ENCODE results near the gene BCAS3. TPM values are rescaled to one million over a fixed set of nuclear protein-coding genes. Genes with fewer than 3 reads are reported as not detected.

BCAS3 gene
- total RNA-seq, 4 donors from 2014 or later = 21.7 to 42.2 (median 23.0) TPM

DNA sequence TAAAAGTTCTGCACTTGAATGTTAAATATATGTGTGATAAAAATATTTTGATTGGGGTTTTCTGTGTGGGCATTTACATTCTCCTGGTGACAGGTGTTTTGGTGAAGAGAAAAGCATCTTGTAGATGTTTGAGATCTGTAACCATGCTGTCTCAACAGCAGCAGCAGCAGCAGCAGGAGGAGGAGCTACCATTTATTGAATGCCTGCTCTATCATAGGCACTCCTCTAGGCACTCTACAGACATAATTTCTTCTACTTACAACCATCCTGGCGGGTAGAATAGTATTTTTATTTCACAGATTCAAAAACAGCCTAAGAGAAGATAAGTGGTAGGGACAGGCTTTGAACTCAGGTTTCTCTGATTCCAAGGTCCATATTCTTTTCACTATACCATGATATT lies 562.3 kb downstream of the BCAS3 start:
- TF ChIP-seq, protein P1, sequence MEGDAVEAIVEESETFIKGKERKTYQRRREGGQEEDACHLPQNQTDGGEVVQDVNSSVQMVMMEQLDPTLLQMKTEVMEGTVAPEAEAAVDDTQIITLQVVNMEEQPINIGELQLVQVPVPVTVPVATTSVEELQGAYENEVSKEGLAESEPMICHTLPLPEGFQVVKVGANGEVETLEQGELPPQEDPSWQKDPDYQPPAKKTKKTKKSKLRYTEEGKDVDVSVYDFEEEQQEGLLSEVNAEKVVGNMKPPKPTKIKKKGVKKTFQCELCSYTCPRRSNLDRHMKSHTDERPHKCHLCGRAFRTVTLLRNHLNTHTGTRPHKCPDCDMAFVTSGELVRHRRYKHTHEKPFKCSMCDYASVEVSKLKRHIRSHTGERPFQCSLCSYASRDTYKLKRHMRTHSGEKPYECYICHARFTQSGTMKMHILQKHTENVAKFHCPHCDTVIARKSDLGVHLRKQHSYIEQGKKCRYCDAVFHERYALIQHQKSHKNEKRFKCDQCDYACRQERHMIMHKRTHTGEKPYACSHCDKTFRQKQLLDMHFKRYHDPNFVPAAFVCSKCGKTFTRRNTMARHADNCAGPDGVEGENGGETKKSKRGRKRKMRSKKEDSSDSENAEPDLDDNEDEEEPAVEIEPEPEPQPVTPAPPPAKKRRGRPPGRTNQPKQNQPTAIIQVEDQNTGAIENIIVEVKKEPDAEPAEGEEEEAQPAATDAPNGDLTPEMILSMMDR (IDR thresholded peaks at IDR 0.05; ENCODE audit: low read depth) = no peak

DNA sequence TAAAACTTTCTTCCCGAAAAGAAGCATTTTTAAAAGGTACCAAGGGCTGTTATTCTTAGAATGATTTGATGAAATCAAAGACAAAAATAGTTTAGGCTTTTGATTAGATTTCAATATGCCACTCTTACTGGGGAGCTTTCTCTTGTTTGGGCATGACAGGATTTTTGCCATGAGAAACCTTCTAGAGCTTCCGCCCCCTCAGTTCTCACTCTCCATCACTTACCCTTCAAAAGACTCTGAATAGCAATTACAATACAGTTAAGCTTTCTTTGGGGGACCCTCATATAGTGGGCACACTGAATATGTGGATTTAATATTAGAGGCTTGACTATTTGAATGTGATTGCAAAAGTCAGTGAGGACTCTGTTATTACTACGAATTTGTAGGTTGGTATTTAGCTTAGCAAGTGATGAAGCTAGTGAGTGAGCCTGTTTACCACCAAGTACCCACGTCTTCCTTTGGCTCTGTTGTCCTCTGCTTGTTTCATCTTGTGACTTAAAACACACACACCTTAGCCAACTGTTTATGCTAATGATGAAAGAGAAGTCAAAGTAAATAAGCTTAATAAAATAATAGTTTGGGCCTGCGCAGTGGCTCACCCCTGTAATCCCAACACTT lies 563.3 kb downstream of the BCAS3 start:
- TF ChIP-seq, protein P1 (IDR thresholded peaks at IDR 0.05; ENCODE audit: low read depth) = peak; percentile 22

DNA sequence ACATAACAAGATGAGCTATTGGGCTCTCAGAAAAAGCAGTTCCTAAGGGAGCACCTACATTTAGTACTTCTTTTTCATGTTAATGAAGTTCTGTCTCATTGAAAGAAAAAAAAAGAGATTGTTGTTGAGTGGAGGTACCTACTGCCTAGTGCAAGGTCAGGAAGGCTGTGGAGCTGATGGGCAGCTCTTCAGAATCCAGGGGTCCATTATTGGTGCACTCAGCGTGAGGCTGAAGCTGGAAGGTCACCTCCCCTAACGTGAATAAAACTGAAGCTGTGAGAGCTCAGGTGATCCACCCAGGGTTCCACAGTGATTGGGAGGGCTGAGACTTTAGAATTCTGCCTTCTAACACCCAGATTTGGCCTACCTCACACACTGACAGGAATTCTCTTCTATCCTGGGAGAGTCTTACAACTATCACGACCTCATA lies 568.1 kb downstream of the BCAS3 start:
- TF ChIP-seq, protein P1 (IDR thresholded peaks at IDR 0.05; ENCODE audit: low read depth) = no peak

DNA sequence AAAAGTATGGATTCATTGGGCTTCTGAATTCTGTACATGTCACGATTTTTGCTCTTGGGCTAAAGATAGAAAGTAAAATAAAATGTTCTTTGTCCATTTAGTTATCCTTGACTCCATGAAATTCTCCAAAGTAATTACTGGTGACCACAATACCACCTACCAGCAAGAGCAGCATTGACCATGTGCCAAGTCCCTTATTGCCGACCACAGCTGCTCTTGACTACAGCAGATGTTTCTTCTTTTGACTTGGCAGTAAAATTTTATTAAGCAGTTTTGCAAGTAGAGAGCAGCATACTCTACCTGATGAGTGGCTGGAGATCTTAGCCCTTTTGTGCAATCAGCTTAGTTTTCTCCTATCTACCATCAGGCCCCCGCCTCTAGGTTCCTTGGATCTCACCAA lies 569.8 kb downstream of the BCAS3 start:
- TF ChIP-seq, protein P1 (IDR thresholded peaks at IDR 0.05; ENCODE audit: low read depth) = no peak

GRCh38 chr17:61248399-61248798 lies 570.7 kb downstream of the BCAS3 start:
- TF ChIP-seq, protein P1 (IDR thresholded peaks at IDR 0.05; ENCODE audit: low read depth) = no peak

DNA sequence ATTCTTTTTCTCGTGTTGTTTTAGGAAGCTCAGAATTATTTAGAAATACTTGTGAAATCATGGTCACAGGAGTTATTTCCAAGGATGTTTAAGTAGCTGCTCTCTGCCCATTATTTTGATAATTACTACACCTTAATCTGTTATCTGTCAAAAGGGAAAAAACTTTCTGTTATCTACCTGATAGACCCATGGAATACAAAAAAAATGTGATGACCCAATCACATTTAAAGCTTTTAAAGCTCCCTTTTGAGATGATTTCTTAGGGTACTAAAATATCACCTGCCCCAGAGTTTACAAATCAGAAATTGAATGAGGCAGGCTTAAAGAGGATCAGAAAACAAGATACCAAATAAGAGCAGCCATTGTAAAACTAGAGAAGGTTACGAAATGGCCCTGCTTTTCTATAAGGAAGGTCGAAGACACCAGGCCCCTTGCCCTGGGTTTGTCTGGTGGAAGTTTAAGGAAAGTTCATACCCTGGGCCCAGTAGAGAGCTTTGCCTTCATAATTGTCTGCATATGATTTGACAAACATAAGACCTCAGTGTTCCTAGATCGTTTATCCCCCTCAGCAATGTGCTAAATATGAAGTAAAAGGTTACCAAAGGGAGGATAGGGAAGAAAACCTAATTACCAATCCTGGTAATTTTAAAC lies 572.1 kb downstream of the BCAS3 start:
- TF ChIP-seq, protein P1 (IDR thresholded peaks at IDR 0.05; ENCODE audit: low read depth) = no peak

DNA sequence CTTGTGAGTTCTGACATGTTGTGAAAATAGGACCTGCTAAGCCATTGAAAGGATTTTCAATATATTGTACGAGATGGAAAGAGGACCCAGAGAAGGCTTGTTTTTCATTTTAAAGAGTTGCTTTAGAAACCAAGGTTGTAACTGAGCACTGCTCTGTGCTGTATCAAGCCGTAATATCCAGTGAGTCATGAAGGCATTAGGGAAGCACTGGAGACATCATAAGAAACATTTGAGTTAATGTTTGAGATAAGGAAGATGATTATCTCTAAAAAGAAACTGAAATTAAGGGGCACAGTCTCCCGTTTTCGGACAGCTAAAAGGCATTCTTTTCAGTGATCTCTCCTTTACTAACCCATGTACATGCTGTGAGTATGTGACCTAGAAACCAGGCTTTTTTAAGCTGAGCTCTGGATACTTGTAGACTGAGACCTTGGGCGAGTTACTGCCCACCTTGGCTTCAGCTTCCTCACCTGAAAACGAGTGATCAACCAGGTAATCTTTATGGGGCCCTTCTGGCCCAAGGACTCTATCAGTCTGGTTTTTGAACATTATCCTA lies 572.8 kb downstream of the BCAS3 start:
- TF ChIP-seq, protein P1 (IDR thresholded peaks at IDR 0.05; ENCODE audit: low read depth) = no peak
